ENCODE data around the gene IL36A.

Gene IL36A

GRCh38 chr2:113012436-113013335 is 7.4 kb downstream of the IL36A start:
- DNase-seq (ENCODE audit: low spot score): no peak
- in situ Hi-C loops (cut with MboI; ENCODE audit: low pct_unique_long_range_greater_than_20kb, low sequenced_read_pairs, unreplicated experiment): no loop called here
- no peak for TF ChIP-seq CTCF (IDR thresholded peaks at IDR 0.05; ENCODE audit: extremely low read depth, insufficient read depth, missing control alignments)

GRCh38 chr2:113013336-113013661 is 8.0 kb downstream of the IL36A start:
- no peak for DNase-seq (ENCODE audit: low spot score)
- in situ Hi-C loops (cut with MboI; ENCODE audit: low pct_unique_long_range_greater_than_20kb, low sequenced_read_pairs, unreplicated experiment): no loop called here
- no peak for TF ChIP-seq CTCF (IDR thresholded peaks at IDR 0.05; ENCODE audit: extremely low read depth, insufficient read depth, missing control alignments)

GRCh38 chr2:113014067-113014466 is 8.8 kb downstream of the IL36A start:
- TF ChIP-seq CTCF (IDR thresholded peaks at IDR 0.05; ENCODE audit: extremely low read depth, insufficient read depth, missing control alignments): no peak
- in situ Hi-C loops (cut with MboI; ENCODE audit: low pct_unique_long_range_greater_than_20kb, low sequenced_read_pairs, unreplicated experiment): no loop called here
- DNase-seq (ENCODE audit: low spot score): no peak

- no peak for DNase-seq (ENCODE audit: low spot score)
- in situ Hi-C loops (cut with MboI; ENCODE audit: low pct_unique_long_range_greater_than_20kb, low sequenced_read_pairs, unreplicated experiment): no loop called here
- TF ChIP-seq CTCF (IDR thresholded peaks at IDR 0.05; ENCODE audit: extremely low read depth, insufficient read depth, missing control alignments): no peak
Measured at GRCh38 chr2:113015042-113015441, 9.8 kb downstream of the IL36A start.

GRCh38 chr2:113015655-113016054 is 10.4 kb downstream of the IL36A start:
- TF ChIP-seq CTCF (IDR thresholded peaks at IDR 0.05; ENCODE audit: extremely low read depth, insufficient read depth, missing control alignments): no peak
- no peak for DNase-seq (ENCODE audit: low spot score)
- in situ Hi-C loops (cut with MboI; ENCODE audit: low pct_unique_long_range_greater_than_20kb, low sequenced_read_pairs, unreplicated experiment): no loop called here

- in situ Hi-C loops (cut with MboI; ENCODE audit: low pct_unique_long_range_greater_than_20kb, low sequenced_read_pairs, unreplicated experiment): no loop called here
- no peak for TF ChIP-seq CTCF (IDR thresholded peaks at IDR 0.05; ENCODE audit: extremely low read depth, insufficient read depth, missing control alignments)
- no peak for DNase-seq (ENCODE audit: low spot score)
Measured at GRCh38 chr2:113018509-113018908, 13.2 kb downstream of the IL36A start.

Data from GM13977 (cell line).